K562 (cell line): ENCODE data around the gene USP35.

Experiments used
- FOXP1 ChIP-seq: sonication (generic); formaldehyde crosslinking; IDR thresholded peaks from 2 replicates; pipeline ENCODE4 v1.8.0; 2022; ENCODE audit warnings: mild to moderate bottlenecking, missing genetic modification reagents
- POLR2A ChIP-seq: fragments of 450-650 bp; conservative IDR thresholded peaks from 2 replicates; pipeline ENCODE4 v1.6.1; 2016
- ZBED1 ChIP-seq: IDR thresholded peaks from 2 replicates; pipeline ENCODE4 v1.6.1; 2014

GRCh38 chr11:78248903-78249302 is 60.2 kb downstream of the USP35 start:
- TF ChIP-seq FOXP1 (CRISPR knock-in tag) (no peak), POLR2A (no peak), ZBED1 (no peak)
